RWPE2 (cell line): ENCODE data around the gene STUB1.

ENCODE experiments used
- ATAC-seq: fragments of 200-7000 bp; cut with Tn5 transposase; 3 replicates; pipeline ENCODE4 v1.9.1; 2021; ENCODE audit warnings: low read depth
- DNase-seq: peaks from one replicate; pipeline ENCODE4 v3.0.0-alpha.2; 2020; ENCODE audit warnings: low spot score
- H3K27ac ChIP-seq: fragments of 450-650 bp; 2 replicates; pipeline ENCODE4 v1.5.1; 2017; ENCODE audit warnings: mild to moderate bottlenecking; ENCODE audit not compliant: poor library complexity, severe bottlenecking
- H3K27me3 ChIP-seq: fragments of 250-450 bp; sonication (Bioruptor Pico); 2 replicates; pipeline ENCODE4 v1.5.1; 2021; ENCODE audit warnings: mild to moderate bottlenecking, moderate library complexity; ENCODE audit not compliant: insufficient read depth, poor library complexity, severe bottlenecking
- H3K36me3 ChIP-seq: fragments of 250-450 bp; sonication (Bioruptor Pico); 2 replicates; pipeline ENCODE4 v1.5.1; 2020; ENCODE audit warnings: low read depth, mild to moderate bottlenecking, moderate library complexity
- H3K4me1 ChIP-seq: fragments of 250-450 bp; sonication (Bioruptor Pico); 2 replicates; pipeline ENCODE4 v1.5.1; 2021; ENCODE audit warnings: mild to moderate bottlenecking, moderate library complexity; ENCODE audit not compliant: insufficient read depth, poor library complexity, severe bottlenecking
- H3K4me3 ChIP-seq: fragments of 250-450 bp; sonication (Bioruptor Pico); 2 replicates; pipeline ENCODE4 v1.5.1; 2021; ENCODE audit warnings: mild to moderate bottlenecking, moderate library complexity; ENCODE audit not compliant: severe bottlenecking
- H3K9me3 ChIP-seq: fragments of 250-450 bp; sonication (Bioruptor Pico); 2 replicates; pipeline ENCODE4 v1.5.1; 2021; ENCODE audit warnings: mild to moderate bottlenecking, moderate library complexity; ENCODE audit not compliant: severe bottlenecking
- CTCF ChIP-seq: fragments of 450-650 bp; IDR thresholded peaks from one replicate; pipeline ENCODE4 v1.5.1; 2017; ENCODE audit warnings: mild to moderate bottlenecking, moderate library complexity; ENCODE audit not compliant: poor library complexity, severe bottlenecking

The STUB1 gene

GRCh38 chr16:636206-637080 lies 43.8 kb upstream of the STUB1 start, which contains the start of gene METTL26:
Gene METTL26 (minus strand): TSS chr16:636305. CDS start chr16:636290, 15 bp downstream.
- TF ChIP-seq CTCF, result peak; percentile 10
- peak within 1 kb of the TSS; percentile 44 for H3K27ac ChIP-seq

GRCh38 chr16:637081-638018 lies 42.9 kb upstream of the STUB1 start:
- Histone ChIP-seq H3K36me3 (no peaks in the 10 kb centered on the region), H3K9me3 (no peaks in the 10 kb centered on the region), H3K27ac (peak overlapping the region; percentile 44), H3K27me3 (no peaks in the 10 kb centered on the region), H3K4me1 (no peaks in the 10 kb centered on the region), H3K4me3 (peak overlapping the region; percentile 82)
- no peak for TF ChIP-seq CTCF
- DNase-seq, result no peak
- no peak for ATAC-seq

More at GRCh38 chr16:636206-637080, 43.8 kb upstream of the STUB1 start, which contains the start of gene METTL26:
- no peaks in the 10 kb centered on the region for H3K4me1 ChIP-seq
- H3K9me3 ChIP-seq, result no peaks in the 10 kb centered on the region
- H3K36me3 ChIP-seq, result no peaks in the 10 kb centered on the region
- H3K4me3 ChIP-seq, result peak within 1 kb of the TSS; percentile 82
- no peaks in the 10 kb centered on the region for H3K27me3 ChIP-seq
- ATAC-seq, result peak; percentile 82
- DNase-seq, result peak; percentile 97

- no peaks in the 10 kb centered on the region for H3K4me1 ChIP-seq
- ATAC-seq, result no peak
- DNase-seq, result no peak
- no peak overlapping the region for H3K4me3 ChIP-seq
- H3K27ac ChIP-seq, result no peak overlapping the region
- no peaks in the 10 kb centered on the region for H3K9me3 ChIP-seq
- H3K27me3 ChIP-seq, result no peaks in the 10 kb centered on the region
- H3K36me3 ChIP-seq, result no peaks in the 10 kb centered on the region
- TF ChIP-seq CTCF, result no peak
These were observed 42.1 kb upstream of the STUB1 start for GRCh38 chr16:638034-638543.

- Histone ChIP-seq H3K4me1 (no peaks in the 10 kb centered on the region), H3K9me3 (no peaks in the 10 kb centered on the region), H3K36me3 (no peaks in the 10 kb centered on the region), H3K4me3 (no peak overlapping the region), H3K27ac (no peak overlapping the region), H3K27me3 (no peaks in the 10 kb centered on the region)
- DNase-seq, result no peak
- ATAC-seq, result no peak
- no peak for TF ChIP-seq CTCF
These were observed 41.4 kb upstream of the STUB1 start for GRCh38 chr16:638836-639235.
